OCI-LY3 (cell line): ENCODE data around the gene NCCRP1.

Source experiments
- CTCF ChIP-seq: fragments of 200-600, 300-600 bp; sonication (generic); IDR thresholded peaks from 2 replicates; pipeline ENCODE4 v1.5.1; 2014; ENCODE audit warnings: antibody characterized with exemption, low read length, low read depth
- EZH2phosphoT487 ChIP-seq: fragments of 200-600 bp; shearing (Covaris generic); IDR thresholded peaks from 2 replicates; pipeline ENCODE4 v1.6.1; 2018; ENCODE audit warnings: antibody characterized with exemption, mixed run types, low read depth

GRCh38 chr19:39164289-39164688, 32.5 kb upstream of the NCCRP1 start:
- no peak for TF ChIP-seq CTCF
- TF ChIP-seq EZH2phosphoT487: no peak
